Right hindlimb (tissue), 1 donor: ENCODE results near the gene GAS2.
"Not testable (repeated sequence)": the region's sequence is repeated elsewhere in the genome, so short reads cannot be mapped to it uniquely, and the experiment has no call there.

ENCODE experiments used
- DNase-seq: peaks from one replicate; pipeline ENCODE4 v3.0.0-alpha.2; 2018

The GAS2 gene

GRCh38 chr11:22666325-22666687, at the start of gene GAS2:
TSS of gene GAS2 (plus strand) at chr11:22666611. CDS start at chr11:22674870, 8,259 bp downstream.
- DNase-seq: peak; percentile 88

- no peak for DNase-seq
These were observed 48.5 kb upstream of the GAS2 start for GRCh38 chr11:22617868-22618267.

GRCh38 chr11:22624742-22625447, 41.5 kb upstream of the GAS2 start:
- no peak for DNase-seq

GRCh38 chr11:22625448-22626287, 40.7 kb upstream of the GAS2 start, which contains the start of gene FANCF:
TSS of gene FANCF (minus strand) at chr11:22625823. CDS start at chr11:22625810, 13 bp downstream.
- peak; percentile 97 for DNase-seq

- no peak for DNase-seq
These were observed 39.7 kb upstream of the GAS2 start for GRCh38 chr11:22626573-22627239.

- no peak for DNase-seq
These were observed 39.0 kb upstream of the GAS2 start for GRCh38 chr11:22627421-22627820.

GRCh38 chr11:22633354-22633902, 33.0 kb upstream of the GAS2 start:
- DNase-seq: no peak

GRCh38 chr11:22634897-22635629, 31.3 kb upstream of the GAS2 start:
- no peak for DNase-seq

GRCh38 chr11:22635689-22636088, 30.7 kb upstream of the GAS2 start:
- no peak for DNase-seq

GRCh38 chr11:22640862-22641261, 25.5 kb upstream of the GAS2 start:
- DNase-seq: no peak

- DNase-seq: no peak
These were observed 24.9 kb upstream of the GAS2 start for GRCh38 chr11:22641559-22641958.

GRCh38 chr11:22652346-22652745, 14.1 kb upstream of the GAS2 start:
- DNase-seq: not testable (repeated sequence)

- DNase-seq: no peak
These were observed 10.3 kb upstream of the GAS2 start for GRCh38 chr11:22656130-22656529.

GRCh38 chr11:22657101-22657694, 9.2 kb upstream of the GAS2 start:
- no peak for DNase-seq

- no peak for DNase-seq
These were observed 6.6 kb upstream of the GAS2 start for GRCh38 chr11:22659783-22660182.

GRCh38 chr11:22666688-22667439, 453 bp downstream of the GAS2 start:
- DNase-seq: peak; percentile 83

- no peak for DNase-seq
These were observed 1.8 kb downstream of the GAS2 start for GRCh38 chr11:22668005-22668796.

- no peak for DNase-seq
These were observed 3.0 kb downstream of the GAS2 start for GRCh38 chr11:22669368-22669767.

GRCh38 chr11:22670830-22671229, 4.4 kb downstream of the GAS2 start:
- no peak for DNase-seq

GRCh38 chr11:22671751-22672150, 5.3 kb downstream of the GAS2 start:
- DNase-seq: no peak
